Skin epidermis (tissue), 12 donors: ENCODE data around the gene SLK.

Experiments
- H3K27ac ChIP-seq, 21 experiments: fragments of 200-600 bp; sonication (generic) in 11 of 21; one replicate each; pipeline ENCODE4 v1.5.0; 2020; ENCODE audit warnings: mild to moderate bottlenecking in 3 of 21, inconsistent platforms in 2 of 21, moderate library complexity in 2 of 21
- H3K4me3 ChIP-seq, 7 experiments: fragments of 200-600 bp; sonication (generic) in 2 of 7; one replicate each; pipeline ENCODE4 v1.5.0; 2020; ENCODE audit warnings: inconsistent platforms in 2 of 7, mild to moderate bottlenecking in 2 of 7, moderate library complexity in 1 of 7

The SLK gene

DNA sequence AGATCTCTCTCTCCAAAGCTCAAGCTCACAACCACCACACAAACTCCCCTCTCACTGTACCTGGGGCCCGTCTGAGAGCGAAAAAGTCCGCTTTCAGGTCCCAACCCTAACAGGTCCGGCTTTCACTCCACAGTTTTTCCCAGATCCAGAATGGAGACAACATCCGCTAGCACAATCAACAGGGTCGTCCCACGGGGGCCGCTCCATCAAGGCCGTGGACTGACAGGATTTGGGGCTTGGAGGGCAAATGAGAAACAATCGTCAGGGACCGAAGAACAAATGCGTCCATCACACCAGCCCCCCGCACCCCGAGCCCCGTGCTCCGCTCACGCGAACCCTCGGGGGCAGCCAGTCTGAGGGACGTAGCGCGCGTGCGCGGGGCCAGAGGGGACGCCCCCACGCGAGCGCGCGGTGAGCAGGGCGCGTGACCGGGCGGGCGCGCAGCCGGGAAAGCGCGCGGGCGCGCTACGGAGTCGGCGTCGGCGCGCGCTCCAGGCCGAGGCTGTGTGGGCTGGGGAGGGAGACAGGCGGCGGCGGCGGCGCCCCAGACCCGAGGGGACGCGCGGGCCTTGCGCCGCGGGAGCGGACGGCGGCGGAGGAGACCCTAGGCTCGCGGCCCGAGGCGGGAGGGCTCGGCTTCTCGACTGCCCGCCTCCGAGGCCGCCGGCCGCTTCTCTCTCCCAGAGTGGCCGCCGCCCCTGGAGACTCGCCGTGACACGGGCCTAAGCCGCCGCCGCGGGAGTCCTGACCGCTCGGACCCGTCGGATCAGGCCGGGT lies at the start of gene SLK:
TSS of gene SLK (plus strand) at position 470 of the 777 bp plus-strand sequence. CDS start 606 bp downstream, outside the sequence.
- peak within 1 kb of the TSS; percentile 54 to 88 (median 82) for H3K4me3 ChIP-seq
- H3K27ac ChIP-seq: peak within 1 kb of the TSS; percentile 92 to 100 (median 98)

DNA sequence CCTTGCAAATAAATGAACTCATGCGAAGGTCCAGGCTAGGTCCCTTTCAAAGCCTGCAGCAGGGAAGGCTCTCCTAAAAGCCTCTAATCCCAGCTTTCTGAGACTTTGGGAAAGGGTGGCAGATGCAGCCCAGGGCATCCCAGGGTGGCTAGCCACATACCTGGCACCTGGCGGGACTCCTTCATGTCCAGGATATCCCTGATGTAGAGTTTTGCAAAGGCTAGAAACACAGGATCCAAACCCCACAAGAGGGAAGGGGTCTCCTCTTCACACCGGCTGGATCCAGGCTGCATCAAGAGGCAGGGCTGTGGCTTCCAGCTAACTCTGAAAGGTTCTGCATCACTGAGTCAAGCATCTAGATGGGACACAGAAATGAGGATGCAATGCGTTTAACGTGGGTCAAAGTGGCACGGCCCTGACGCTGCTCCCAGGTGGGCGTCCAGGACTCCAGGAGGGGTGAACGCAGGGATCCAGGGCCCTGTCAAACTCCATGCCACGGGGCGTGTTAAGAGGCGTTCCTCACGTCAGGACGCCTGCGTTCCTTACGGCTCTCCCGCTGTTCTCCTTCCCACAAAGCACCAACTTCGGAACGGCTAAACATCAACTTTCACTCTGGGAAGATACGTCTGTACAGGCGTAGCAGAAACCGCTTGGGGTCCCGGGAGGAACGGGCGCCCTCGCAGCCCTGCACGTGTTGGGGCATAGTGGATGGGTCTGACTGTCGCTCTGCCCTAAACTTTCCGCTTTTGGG lies 49.5 kb upstream of the SLK start:
- Histone ChIP-seq H3K4me3 (peak overlapping the region; percentile 44 to 73 (median 62)), H3K27ac (peak overlapping the region; percentile 84 to 99 (median 95))

DNA sequence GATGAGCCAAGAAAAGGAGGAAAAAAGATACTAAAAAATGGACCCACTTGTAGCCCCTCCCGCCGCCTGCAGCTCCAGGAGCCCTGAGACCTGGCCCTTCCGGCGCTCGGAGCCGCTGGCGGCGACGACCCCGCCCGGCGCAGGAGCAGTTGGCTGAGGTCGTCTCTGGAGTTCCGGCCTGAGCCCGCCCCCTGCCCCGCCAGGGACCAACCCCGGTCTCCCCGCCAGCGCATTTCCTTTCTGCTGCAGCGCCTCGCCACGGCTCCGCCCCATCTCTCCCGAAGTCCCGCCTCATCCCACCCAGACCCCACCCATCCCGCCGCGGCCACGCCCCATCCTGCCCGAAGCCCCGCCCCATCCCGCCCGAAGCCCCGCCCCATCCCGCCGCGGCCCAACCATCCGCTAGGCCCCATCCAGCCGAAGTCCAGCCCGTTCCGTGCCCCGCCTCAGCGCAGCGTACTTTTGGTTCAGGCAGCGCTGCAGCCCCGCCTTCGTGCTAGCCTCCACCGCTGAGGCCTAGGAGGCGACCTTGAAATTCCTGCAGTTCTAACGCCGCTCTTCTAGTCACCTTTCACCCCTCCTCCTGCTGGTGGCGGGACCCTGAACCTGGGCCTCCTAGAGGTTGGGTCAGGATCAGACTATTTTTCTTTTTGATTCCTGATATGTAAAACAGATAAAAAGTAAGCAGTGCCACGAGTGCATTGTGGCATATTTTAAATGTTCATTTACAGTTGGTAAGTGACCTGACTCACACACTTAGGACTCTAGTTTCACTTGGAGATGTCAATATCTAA lies 48.7 kb upstream of the SLK start, which contains the start of gene STN1:
TSS of gene STN1 (minus strand) at position 132 of the 794 bp plus-strand sequence. CDS start 590 bp downstream, outside the sequence.
- peak within 1 kb of the TSS; percentile 44 to 73 (median 62) for H3K4me3 ChIP-seq
- peak within 1 kb of the TSS; percentile 84 to 99 (median 95) for H3K27ac ChIP-seq

GRCh38 chr10:103919648-103920025 lies 47.3 kb upstream of the SLK start:
- no peak overlapping the region for H3K4me3 ChIP-seq
- peak overlapping the region in 6 of 21 experiments; percentile 19 to 43 (median 23) for H3K27ac ChIP-seq

DNA sequence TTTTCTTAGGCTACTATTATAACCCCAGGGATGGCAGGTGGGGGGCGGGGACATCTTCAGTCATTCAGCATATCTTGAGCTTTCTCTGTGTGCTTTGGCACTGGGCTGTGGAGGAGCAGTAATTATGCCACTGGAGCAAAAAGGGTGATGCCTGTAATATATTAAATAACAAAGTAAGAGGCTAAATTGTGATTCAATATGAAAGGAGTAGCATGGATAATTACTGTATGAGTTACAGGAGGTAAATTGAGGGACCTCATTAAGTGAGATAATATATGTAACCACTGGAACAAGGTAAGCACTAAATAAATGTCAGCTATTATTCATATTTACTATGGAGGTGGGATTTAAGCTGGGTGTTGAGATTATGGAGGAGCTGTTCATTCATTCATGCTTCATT lies 45.7 kb upstream of the SLK start:
- Histone ChIP-seq H3K27ac (no peak overlapping the region), H3K4me3 (no peak overlapping the region)

DNA sequence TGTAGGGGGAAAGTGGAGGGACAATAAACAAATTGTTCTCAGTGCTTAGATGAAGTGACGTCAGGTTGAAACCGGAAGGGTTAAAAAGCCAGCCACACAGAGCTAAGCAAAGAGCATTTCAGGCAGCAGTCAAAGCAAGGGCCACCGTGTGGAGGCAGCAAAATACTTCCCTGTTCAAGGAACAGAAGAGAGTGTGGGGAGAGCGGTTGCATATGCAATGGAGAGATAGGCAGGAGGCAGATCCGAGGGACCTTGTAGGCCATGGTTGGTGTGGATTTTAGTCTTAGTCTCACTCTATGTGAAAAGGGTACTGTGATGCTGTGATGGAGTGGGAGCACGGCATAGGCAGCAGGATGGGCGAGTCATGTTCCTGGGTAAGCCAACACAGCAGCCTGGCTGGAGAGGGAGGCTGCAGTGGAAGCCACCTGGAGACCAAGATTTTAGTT lies 45.2 kb upstream of the SLK start:
- Histone ChIP-seq H3K4me3 (no peak overlapping the region), H3K27ac (no peak overlapping the region)

DNA sequence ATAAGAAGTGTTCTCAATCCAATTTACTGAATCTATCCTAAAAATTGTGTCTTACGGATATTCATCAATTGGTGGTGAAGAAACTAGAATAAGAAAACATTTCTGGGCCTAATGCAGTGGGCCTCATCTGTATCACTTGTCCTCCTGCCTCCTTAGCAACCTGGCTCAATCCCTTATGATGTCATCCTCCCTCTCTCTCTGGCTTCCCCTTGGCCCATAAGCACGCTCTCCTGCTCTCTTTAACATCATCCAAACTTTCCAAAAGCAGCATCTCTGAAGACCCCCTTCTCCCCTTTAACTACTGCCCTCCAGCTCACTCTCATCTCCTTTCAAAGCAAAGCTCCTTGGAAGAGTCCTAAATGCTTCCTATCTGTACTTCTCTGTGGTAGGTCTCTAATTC lies 44.3 kb upstream of the SLK start:
- H3K27ac ChIP-seq: peak overlapping the region in 3 of 21 experiments; percentile 28 to 50 (median 39)
- H3K4me3 ChIP-seq: no peak overlapping the region

GRCh38 chr10:103923502-103923901 lies 43.4 kb upstream of the SLK start:
- Histone ChIP-seq H3K27ac (peak overlapping the region in 5 of 21 experiments; percentile 28 to 50 (median 31)), H3K4me3 (no peak overlapping the region)

GRCh38 chr10:103925591-103925990 lies 41.3 kb upstream of the SLK start:
- H3K27ac ChIP-seq: no peak overlapping the region
- H3K4me3 ChIP-seq: no peak overlapping the region

- Histone ChIP-seq H3K4me3 (no peak overlapping the region), H3K27ac (no peak overlapping the region)
Observed at GRCh38 chr10:103926722-103927319, 40.1 kb upstream of the SLK start.

- Histone ChIP-seq H3K27ac (no peak overlapping the region), H3K4me3 (no peak overlapping the region)
Observed at GRCh38 chr10:103928784-103929183, 38.2 kb upstream of the SLK start.

DNA sequence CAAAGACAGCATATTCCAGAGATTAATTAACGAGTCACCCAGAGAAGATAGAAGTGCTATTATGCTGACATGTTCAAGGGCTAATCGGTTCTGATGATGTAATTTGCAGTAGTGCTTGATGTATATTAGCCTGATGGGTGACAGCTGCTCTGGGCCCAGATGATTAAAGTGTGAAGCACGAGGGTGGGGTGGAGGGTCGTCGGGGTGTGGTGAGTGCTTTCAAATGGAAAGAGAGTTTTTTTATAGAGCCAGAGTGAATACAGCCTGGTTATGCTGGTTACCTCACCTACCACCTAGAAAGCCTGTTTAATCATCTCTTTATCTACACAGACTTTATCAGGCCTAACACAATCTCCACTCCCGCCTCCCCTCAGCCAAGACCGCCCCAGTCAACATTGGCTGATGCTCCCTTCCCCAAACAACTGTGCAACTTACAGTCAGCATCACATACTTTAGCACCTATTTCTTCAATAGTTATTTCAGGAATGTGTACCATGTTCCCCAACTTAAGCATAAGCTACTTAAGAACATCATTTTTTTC lies 37.5 kb upstream of the SLK start:
- no peak overlapping the region for H3K4me3 ChIP-seq
- no peak overlapping the region for H3K27ac ChIP-seq

- H3K27ac ChIP-seq: no peak overlapping the region
- no peak overlapping the region for H3K4me3 ChIP-seq
Observed at GRCh38 chr10:103930449-103930848, 36.5 kb upstream of the SLK start.

GRCh38 chr10:103930881-103931280 lies 36.1 kb upstream of the SLK start:
- Histone ChIP-seq H3K4me3 (no peak overlapping the region), H3K27ac (no peak overlapping the region)

GRCh38 chr10:103931603-103932002 lies 35.3 kb upstream of the SLK start:
- no peak overlapping the region for H3K27ac ChIP-seq

GRCh38 chr10:103932271-103932670 lies 34.7 kb upstream of the SLK start:
- Histone ChIP-seq H3K27ac (no peak overlapping the region), H3K4me3 (no peak overlapping the region)

More at GRCh38 chr10:103931603-103932002, 35.3 kb upstream of the SLK start:
- H3K4me3 ChIP-seq: no peak overlapping the region

GRCh38 chr10:103932971-103933370 lies 34.0 kb upstream of the SLK start:
- no peak overlapping the region for H3K4me3 ChIP-seq
- no peak overlapping the region for H3K27ac ChIP-seq

DNA sequence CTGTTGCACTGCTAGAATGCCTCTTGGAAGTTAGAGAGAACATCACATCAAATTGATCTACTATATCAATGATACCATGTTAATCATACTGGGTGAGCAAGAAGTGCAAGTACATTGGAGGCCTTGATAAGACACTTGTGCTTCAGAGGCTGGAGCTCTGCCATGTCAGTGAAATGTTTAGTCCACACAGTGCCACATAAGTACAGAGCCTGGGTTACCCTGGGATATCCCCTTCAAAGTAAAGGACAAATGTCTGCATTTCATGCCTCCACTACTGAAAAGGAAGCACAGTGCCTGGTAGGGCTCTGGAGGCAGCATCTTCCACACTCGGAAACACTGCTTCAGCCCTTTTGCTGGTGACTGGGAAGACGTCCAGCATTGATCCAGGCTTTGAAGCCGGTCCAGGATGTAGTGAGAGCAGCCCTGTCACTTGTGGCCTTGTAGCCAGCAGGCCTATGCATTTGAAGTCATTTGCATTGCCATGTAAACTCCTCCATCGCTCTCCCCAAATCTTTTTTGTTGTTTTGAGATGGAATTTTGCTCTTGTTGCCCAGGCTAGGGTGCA lies 33.3 kb upstream of the SLK start:
- Histone ChIP-seq H3K4me3 (no peak overlapping the region), H3K27ac (no peak overlapping the region)

DNA sequence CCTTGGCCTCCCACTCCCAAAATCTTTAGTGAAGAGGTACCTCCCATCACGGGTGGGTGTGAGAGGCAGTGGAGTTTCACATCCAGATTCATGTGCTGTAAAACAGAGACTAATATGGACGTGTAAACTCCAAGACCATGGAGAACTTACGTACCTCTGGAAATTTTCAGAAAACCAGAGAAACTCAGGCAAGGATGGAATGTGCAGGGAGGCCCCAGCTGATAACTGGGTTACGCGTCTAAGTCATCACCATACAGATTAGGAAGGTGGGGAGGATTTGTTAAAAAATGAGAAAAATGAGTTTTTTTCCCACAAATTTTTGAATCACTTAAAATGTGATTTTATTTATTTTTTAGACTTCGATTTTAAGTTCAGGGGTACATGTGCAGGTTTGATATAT lies 32.6 kb upstream of the SLK start:
- H3K27ac ChIP-seq: no peak overlapping the region
- no peak overlapping the region for H3K4me3 ChIP-seq
